HEK293T (cell line): ENCODE measurements around the gene RNF112.

Experiments
- BHLHE40 ChIP-seq: fragments of 450-650 bp; IDR thresholded peaks from 2 replicates; pipeline ENCODE4 v1.6.1; 2016; ENCODE audit warnings: mild to moderate bottlenecking, moderate library complexity, borderline replicate concordance
- HDGF ChIP-seq: fragments of 450-650 bp; IDR thresholded peaks from 2 replicates; pipeline ENCODE4 v1.6.1; 2017; ENCODE audit warnings: antibody characterized with exemption, borderline replicate concordance
- ZNF384 ChIP-seq: fragments of 450-650 bp; IDR thresholded peaks from 2 replicates; pipeline ENCODE4 v1.6.1; 2016

DNA sequence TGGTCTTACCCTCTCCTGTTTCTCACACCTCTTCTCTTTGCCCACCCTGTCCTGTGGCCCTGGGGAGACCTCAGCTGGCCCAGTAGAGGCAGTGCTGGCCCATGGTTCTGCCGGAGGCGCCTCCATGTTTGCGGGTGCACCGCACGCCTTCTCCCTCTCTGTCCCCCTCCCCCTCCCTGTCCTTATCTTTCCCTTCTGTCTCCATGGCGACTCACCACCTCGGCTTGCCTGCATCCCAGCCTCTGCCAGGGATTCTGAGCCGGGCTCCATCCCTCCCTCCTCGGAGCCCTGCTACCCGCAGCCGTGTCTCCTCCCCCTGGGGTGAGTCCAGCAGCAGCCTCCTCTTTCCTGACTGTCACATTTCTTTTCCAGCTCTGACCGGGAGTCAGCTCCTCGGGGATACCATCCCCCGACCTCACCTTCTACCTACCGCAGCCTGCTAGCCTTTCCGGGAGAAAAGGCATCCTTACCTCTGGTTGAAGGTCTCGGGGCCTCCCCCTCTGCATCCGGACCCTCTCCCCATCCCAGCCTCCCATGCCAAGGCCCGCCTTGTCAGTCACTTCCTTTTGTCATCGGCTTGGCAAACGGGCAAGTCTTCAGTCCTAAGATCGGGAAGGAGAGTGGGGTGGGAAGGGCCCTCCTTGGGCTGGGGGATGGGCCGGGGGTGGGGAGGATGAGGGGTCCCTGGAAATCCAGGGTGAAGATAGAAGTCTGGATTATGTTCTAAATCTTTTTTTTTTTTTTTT is at the start of gene RNF112:
- TF ChIP-seq BHLHE40 (no peak), HDGF (no peak), ZNF384 (no peak)
